Measurements from ENCODE around the gene NFKBIZ.
A peak's percentile ranks its signal among the peaks of the same experiment; 100 is the strongest.
"Not testable (repeated sequence)": the region's sequence is repeated elsewhere in the genome, so short reads cannot be mapped to it uniquely, and the experiment has no call there.

Gene NFKBIZ

DNA sequence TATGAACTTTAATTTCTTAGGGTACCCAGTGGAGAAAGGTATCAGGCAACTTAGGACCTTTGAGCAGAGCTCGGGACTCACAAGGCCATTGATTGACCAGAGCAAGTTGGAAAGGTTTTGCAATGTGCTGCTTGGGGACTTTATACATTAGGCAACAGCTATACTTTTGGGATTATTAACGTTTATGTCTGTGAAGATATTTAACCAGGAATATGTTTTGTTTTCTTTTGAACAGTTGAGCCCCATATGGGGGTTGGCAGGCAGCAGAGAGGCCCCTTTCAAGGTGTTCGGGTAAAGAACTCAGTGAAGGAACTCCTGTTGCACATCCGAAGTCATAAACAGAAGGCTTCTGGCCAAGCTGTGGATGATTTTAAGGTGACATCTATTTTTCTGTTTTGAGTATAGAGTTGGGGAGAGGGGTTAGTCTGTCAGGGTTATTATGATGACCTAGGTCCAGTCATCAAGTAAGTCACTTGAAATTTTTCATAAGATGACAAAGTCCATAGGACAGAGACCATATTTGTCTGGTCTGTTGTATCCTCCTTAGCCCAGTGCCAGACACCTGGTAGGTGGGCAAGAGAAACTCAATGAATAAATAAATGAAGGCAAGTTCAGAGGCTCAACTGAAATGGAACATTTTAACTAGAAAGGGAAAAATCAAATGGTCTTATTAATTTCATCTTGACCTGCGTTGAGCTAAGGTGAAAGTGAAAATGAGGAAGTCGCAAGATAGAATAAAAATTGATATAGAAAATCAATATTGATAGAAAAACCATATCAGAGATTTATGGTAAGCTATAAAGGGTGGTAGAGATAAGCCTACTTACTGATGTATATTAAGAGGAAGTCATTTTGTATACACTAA lies 2.8 kb downstream of the NFKBIZ start:
- DNase-seq, result no peak

DNA sequence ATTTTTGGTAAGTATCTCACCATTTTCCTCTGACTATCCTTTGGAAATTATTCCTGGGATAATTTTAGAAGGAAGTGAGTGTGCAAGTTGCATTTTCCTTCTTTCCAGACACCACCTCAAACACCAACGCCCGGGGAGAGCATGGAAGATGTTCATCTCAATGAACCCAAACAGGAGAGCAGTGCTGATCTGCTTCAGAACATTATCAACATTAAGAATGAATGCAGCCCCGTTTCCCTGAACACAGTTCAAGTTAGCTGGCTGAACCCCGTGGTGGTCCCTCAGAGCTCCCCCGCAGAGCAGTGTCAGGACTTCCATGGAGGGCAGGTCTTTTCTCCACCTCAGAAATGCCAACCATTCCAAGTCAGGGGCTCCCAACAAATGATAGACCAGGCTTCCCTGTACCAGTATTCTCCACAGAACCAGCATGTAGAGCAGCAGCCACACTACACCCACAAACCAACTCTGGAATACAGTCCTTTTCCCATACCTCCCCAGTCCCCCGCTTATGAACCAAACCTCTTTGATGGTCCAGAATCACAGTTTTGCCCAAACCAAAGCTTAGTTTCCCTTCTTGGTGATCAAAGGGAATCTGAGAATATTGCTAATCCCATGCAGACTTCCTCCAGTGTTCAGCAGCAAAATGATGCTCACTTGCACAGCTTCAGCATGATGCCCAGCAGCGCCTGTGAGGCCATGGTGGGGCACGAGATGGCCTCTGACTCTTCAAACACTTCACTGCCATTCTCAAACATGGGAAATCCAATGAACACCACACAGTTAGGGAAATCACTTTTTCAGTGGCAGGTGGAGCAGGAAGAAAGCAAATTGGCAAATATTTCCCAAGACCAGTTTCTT lies 3.9 kb downstream of the NFKBIZ start:
- no peak for DNase-seq

DNA sequence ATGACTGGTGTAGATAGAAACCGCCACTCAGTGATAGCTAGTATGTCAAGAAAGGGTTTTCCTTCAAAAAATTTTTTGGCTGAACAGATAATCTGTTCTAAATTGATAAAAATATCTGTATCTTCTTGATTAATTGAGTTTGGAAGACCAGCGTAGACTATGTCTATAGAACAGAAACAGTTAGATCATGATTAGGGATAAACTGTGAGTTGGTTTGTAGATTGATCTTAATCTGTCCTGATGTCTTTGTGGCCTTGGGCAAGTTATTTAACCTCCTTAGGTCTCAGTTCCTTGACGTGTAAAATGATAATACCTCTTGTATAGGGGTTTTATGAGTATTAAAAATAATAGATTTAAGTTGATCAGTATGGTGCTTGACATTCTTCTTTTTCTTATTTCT lies 4.7 kb downstream of the NFKBIZ start:
- no peak for DNase-seq

DNA sequence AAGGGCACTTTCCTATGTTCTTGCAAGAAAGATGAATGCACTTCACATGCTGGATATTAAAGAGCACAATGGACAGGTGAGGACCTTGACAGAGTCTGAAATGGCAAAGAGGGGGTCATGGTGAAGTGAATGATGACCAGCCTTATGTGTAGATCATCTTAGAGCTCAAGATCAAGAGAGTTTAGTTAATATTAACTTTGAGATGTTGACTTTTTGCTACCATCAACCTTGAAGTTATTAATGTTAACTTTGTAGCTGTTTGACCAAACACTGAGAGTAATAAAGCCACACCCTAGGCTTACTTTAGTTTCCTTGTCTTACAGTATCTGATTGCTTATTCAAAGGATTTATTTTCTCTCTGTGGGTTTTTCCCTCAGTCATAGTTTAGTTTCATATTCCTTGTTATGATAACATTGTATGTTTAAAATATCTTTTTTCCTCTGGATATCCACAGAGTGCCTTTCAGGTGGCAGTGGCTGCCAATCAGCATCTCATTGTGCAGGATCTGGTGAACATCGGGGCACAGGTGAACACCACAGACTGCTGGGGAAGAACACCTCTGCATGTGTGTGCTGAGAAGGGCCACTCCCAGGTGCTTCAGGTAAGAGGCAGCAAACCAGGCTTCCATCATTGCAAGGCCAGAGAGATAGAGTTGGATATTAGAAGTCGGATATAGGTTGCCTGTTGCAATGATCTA lies 5.4 kb downstream of the NFKBIZ start:
- no peak for DNase-seq

DNA sequence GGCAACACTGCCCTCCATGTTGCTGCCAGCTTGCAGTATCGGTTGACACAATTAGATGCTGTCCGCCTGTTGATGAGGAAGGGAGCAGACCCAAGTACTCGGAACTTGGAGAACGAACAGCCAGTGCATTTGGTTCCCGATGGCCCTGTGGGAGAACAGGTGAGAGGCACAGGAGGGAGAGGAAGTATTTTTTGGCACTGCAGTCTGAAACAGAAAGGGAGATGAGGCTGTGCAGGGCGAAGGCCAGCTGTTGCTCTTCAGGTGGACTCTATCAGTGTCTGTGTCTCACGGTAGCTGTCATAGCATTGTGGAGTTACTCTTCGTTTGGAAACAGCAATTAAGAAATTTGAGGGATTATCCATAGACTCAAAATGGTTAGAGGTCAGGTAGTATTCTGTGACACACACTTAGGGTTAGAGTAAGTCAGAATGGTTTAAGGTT lies 8.0 kb downstream of the NFKBIZ start:
- DNase-seq, result no peak

DNA sequence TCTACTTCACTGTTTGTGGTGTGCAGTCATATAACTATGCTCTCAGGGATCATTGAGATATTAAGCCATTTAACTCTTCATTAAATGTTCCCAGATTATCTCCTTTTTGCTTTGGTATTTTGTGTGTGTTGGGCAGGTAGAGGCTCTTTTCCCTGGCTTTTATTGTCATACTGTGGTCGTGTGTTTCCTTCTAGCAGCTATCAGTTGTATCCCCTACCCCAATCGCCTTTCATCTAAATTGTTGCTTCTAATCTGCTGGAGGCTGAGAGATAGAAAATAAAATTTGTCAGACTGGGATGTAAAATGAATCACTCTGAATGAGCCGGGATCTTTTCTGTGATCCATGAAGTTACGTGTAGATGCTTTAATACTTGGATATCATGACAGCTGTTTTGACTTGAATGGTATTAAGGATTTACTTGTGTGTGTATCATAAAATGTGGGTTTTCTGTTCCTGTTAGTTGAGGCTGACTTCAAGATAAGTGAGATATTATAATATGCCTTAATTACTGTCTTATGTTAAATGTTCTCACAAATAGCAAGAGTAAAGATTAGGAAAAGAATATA lies 9.2 kb downstream of the NFKBIZ start:
- no peak for DNase-seq

DNA sequence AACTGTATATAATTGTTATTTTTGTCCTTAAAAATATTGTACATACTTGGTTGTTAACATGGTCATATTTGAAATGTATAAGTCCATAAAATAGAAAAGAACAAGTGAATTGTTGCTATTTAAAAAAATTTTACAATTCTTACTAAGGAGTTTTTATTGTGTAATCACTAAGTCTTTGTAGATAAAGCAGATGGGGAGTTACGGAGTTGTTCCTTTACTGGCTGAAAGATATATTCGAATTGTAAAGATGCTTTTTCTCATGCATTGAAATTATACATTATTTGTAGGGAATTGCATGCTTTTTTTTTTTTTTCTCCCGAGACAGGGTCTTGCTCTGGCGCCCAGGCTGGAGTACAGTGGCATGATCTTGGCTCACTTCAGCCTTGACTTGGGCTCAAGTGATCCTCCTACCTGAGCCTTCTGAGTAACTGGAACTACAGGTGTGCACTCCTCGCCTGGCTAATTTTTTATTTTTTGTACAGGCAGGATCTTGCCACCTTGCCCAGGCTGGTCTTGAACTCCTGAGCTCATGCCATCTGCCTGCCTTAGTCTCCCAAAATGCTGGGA lies 10.7 kb downstream of the NFKBIZ start:
- DNase-seq, result no peak

DNA sequence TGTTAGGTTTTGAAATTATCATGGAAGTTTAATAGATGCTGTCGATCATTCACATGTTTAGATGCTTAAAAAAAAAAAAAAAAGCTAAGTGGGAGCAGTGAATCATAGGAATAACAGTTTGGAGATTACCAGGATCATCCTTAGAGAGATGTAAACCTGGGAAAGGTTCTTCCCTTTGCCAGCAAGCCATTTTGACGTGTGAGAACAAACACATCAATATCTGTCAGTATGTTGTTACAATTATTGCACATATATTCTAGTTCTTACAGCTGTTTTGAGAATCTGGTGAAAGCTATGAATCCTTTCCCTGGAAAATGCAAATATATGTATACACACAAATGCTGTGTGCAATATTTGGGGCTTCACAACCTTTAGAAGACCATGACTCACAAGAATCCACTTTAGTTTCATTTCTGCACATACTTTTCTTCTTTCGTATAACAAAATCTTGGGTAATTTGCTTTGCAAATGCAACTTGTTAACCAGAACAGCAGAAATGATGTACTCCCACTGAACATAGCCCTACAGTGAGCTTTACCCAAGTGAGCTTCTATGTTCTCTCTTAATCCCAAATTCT lies 12.0 kb downstream of the NFKBIZ start:
- no peak for DNase-seq

DNA sequence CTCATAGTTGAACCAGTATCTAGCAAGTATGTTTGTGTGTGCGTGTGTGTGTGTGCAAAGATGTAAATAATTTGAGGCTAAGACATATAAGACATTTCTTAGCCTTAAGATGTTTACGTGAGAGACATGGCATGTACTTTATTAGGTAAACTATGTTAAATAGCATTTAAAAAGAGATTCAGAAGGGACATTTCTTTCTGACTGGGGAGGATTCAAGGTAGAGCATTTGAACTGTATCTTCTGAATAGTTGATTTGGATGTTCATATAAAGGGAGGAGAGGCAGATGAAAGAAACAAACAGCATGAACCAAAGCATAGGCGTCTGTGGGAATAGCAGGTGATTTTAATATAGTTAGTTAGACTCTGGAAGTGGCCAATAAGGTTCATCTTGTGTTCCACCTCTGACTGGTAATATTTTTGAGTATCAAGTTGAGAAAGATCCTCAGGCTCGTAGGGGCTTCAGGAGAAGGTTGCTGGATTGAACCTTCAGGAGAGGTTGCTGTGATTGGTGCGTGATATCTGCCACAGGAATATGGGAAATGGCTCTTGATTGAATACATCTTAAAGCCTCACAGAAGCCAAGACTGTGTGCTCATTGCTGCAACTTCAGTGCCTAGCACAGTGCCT lies 12.6 kb downstream of the NFKBIZ start:
- no peak for DNase-seq

DNA sequence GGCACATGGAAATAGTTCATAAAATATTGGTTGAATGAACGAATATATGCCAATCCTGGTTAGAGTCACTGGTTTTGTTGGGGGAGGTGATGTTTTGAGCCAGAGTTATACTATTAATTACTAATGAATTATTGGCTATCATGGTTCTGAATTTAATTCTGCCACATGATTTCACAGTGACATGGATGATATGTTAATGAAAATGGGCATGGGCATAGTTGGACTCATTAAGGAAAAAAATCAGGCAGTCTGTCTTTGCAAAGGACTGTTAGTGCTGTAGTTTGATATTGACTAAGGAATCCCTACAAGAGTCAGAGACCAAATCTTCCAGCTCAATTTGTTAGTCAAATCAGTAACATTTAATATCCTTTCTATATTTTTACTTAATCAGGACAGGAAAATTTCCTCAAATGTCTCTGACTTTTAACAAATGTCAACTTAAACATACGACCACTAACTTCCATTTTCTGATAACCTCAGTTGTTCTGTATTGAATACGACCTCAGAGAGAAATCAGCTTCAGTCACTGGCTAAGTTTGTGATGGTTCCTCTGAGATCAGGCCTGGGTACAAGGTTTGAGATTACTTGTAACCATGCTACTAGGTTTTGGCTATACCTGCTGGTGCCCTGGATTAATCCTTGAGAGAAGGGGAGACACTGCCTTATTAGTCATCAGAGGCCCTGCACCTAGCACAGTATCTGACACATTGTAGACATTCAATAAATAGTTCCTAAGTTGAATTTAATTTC lies 13.3 kb downstream of the NFKBIZ start:
- no peak for DNase-seq

DNA sequence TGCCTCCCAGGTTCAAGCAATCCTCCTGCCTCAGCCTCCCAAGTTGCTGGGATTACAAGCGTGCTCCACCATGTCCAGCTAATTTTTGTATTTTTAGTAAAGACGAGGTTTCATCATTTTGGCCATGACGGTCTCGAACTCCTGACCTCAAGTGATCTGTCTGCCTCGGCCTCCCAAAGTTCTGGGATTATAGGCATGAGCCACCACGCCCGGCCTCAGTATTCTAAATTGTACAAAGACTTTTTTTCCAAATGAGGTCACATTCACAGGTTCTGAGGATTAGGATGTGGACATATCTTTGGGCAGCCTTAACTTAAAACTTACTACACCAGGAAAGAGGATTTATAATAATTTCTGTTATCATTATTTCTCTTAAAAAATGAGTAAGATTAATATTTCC lies 15.6 kb downstream of the NFKBIZ start:
- not testable (repeated sequence) for DNase-seq

DNA sequence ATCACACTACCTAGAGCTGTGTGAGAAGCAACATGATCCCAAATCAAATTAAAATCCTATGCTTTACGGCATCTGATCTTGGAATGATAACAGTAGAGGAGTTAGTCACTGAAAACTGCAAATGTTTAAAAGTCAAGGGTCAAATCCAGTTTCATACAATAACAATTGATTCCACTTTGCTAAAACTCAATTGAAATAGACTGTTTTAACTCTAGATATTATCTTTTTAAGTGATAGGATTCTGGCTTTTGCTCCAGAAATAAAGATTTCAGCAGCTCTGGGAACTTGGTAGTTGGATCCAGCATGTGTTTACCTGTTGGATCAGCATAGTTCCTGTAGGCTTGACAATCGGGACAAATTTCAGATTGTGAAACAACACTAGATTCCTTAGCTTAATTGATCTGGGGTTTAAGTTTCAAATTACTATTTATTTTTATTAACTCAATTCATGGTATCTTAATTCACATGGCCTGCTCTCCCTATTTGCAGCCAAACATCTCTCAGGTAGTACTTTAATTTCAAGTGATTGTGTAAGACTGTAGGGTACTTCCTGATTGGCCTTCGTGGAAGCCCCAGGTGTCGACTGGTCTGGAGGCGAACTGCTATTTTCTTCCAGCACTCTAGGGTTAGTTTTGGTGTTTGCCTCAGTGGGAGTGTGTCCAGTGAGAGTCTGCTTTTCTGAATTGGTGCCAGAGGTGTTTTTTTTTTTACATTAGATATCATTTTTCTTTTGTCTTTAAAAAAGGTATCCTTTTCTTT lies 16.6 kb downstream of the NFKBIZ start:
- peak; percentile 10 for DNase-seq

DNA sequence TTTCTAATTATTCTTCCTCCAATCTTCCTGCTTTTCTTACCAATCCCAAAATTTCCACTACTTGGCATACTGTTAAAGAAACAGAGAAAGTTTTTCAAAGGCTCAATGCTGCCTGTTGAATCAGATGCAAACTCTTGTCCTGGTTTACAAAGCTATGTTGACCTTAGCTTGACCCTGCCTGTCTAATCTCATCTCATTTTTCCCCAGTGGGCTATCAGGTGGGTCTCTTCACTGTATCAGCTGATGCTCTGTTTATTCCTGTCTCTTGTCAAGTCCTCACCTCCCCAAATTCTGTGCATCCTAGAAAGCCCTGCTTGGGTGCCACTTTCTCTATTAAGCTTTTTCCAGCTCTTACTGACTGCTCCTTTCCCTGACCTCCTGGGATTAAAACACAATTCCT lies 18.2 kb downstream of the NFKBIZ start:
- DNase-seq, result no peak

DNA sequence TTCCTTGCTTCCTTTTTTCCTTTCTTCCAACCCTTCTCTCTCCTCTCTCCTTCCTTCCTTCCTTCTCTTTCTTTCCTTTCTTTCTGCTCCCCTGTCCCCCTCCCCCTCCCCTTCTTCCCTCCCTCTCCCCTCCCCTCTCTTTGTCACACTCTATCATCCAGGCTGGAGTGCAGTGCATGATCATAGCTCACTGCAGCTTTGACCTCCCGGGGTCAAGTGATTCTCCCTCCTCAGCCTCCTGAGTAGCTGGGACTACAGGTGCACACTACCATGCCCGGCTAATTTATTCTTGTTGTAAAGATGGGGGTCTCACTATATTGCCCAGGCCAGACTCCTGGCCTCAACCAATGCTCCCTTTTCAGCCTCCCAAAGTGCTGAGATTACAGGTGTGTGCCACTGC lies 18.7 kb downstream of the NFKBIZ start:
- no peak for DNase-seq

DNA sequence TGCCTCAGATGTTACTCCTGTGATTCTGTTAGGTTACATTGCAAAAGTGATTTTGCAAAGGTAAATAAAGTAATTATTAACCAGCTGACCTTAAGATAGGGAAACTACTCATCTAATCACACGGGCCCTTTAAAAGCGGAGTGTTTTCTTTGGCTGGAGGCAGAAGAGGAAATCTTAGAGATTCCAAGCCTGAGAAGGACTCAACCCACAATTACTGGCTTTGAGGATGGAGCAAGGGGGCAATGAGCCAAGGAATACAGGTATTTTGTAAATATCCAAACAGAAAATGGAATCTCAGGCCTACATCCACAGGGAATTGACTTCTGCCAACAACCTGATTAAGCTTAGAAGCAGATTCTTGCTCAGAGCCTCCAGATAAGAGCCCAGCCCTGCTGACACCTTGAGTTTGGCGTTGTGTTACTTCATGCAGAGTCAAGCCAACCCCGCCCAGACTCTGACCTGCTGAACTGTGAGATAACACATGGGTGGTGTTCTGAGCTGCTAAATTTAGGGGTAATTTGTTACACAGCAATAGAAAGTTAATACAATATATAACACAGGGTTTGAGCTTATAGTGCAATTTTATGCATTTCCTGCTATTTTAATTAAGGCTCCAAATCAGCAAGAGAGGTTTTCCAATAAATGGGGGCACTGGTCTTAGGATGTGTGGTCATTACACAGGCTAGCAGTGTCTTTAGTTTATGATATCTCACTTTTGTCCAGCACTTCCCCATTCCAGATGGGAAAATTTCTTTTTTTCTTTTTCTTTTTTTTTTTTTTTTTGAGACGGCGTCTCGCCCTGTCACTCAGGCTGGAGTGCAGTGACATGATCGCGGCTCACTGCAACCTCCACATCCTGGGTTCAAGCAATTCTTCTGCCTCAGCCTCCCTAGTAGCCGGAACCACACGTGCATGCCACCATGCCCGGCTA lies 19.5 kb downstream of the NFKBIZ start:
- peak; percentile 78 for DNase-seq

DNA sequence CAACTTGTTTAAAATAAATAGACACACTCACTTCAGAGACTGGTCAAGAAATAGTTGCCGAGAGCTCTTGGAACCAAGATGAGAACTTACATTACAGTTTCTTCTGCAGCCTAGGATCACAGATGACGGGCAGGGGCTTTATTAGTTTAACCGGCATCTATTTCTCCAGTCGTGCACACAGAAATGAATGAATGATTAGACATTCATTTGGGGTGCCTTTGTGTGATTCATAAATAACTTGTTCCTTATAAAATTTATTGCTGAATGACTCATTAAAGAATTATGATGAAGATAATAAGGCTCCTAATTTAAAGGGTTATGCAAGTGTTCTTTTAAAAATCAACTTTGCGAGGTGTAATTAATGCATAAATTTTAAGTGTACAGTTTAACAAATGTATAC lies 20.8 kb downstream of the NFKBIZ start:
- DNase-seq, result no peak

DNA sequence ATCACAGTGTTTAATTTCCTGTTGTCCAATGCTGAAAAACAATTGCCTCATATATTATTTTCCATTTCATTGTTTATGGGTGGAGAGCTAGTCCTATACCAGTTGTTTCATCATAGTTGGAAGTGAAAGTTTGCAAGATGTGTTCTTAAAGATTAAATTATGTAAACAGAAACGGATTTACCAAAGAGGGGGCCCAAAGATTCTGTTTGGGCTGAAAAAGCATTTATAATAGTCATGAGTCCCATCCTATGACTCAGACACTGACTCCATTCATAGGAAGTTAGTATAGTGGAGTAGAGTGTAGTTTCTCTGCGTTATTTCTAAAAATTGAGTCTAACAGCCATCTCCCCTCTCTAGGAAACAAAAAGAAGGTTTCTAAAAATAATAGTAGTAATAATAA lies 24.3 kb downstream of the NFKBIZ start:
- no peak for DNase-seq

DNA sequence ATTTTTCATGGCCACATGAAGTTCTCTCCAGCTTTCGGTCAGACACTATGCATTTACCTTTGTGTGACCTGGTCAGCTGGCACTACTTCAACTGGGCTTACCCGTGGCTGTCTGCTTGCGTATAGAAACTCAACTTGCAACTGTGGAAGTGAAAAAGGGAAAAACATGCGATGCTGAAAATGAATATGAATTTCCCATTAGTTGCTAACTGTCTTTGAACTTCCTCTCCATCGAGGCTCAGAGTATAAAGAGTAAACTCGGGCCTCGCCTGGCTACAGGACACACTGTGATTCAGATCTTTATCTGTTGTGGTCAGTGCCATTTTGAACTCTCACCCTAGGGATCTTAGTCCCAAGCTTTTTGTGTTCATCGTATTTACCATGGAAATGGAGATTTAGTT lies 26.8 kb downstream of the NFKBIZ start:
- no peak for DNase-seq

DNA sequence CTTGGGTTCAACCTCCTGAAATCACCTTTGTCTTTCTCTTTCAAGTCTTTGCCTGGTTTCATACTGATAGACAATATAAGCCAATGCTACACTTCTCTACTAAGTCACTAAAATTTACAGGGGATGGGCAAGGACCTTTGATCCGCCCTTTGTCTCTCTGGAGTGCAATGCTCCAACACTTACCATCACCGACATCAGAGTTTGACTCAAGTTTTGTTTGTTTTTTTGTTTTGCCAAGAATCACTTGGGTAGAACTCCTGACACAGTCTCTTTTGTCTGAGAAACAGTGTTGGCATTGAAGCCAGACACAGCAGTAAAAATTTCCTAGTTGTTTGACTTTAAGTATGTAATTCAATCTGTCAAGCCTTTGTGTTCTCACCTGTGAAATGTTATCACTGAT lies 29.3 kb downstream of the NFKBIZ start:
- no peak for DNase-seq
